Dendritic cell treated with granulocyte-macrophage colony-stimulating factor and Interleukin-4, amounts not matched to agents 40 ng/mL and 50 ng/mL, for 4 days (primary cell): ENCODE results near the gene SSTR3.
"Not testable (repeated sequence)": the region's sequence is repeated elsewhere in the genome, so short reads cannot be mapped to it uniquely, and the experiment has no call there.

Experiments
- H3K27ac Mint-ChIP-seq: one replicate; pipeline ENCODE4 v1.8.0; 2022; ENCODE audit warnings: mild to moderate bottlenecking, mixed read lengths
- H3K27me3 Mint-ChIP-seq: one replicate; pipeline ENCODE4 v1.8.0; 2022; ENCODE audit warnings: mild to moderate bottlenecking, mixed read lengths
- H3K36me3 Mint-ChIP-seq: one replicate; pipeline ENCODE4 v1.8.0; 2022; ENCODE audit warnings: low read depth, mixed read lengths
- H3K4me1 Mint-ChIP-seq: one replicate; pipeline ENCODE4 v1.8.0; 2022; ENCODE audit warnings: low read depth, mixed read lengths
- H3K4me3 Mint-ChIP-seq: one replicate; pipeline ENCODE4 v1.8.0; 2022; ENCODE audit warnings: mild to moderate bottlenecking, moderate library complexity, mixed read lengths
- H3K9me3 Mint-ChIP-seq: one replicate; pipeline ENCODE4 v1.8.0; 2022; ENCODE audit warnings: mixed read lengths
- intact Hi-C: fragments of 100-400 bp; cut with micrococcal nuclease; formaldehyde crosslinking; loops from one replicate; pipeline ENCODE4 v1.15.0; 2022

The SSTR3 gene

GRCh38 chr22:37237371-37238268, 25.3 kb upstream of the SSTR3 start:
- Mint-ChIP-seq H3K4me1 (peaks cover 100% of the 10 kb centered on the region), H3K36me3 (peaks cover 91% of the 10 kb centered on the region), H3K4me3 (no peak overlapping the region), H3K27me3 (no peaks in the 10 kb centered on the region), H3K27ac (peak overlapping the region; percentile 57), H3K9me3 (no peaks in the 10 kb centered on the region)
- intact Hi-C loops, result no loop called here

GRCh38 chr22:37235897-37236607, 23.8 kb upstream of the SSTR3 start:
- H3K4me3 Mint-ChIP-seq, result peak overlapping the region; percentile 21
- peaks cover 100% of the 10 kb centered on the region for H3K36me3 Mint-ChIP-seq
- peak overlapping the region; percentile 57 for H3K27ac Mint-ChIP-seq
- intact Hi-C loops, result no loop called here
- peaks cover 100% of the 10 kb centered on the region for H3K4me1 Mint-ChIP-seq
- H3K27me3 Mint-ChIP-seq, result no peaks in the 10 kb centered on the region
- H3K9me3 Mint-ChIP-seq, result no peaks in the 10 kb centered on the region

- Mint-ChIP-seq H3K36me3 (peaks cover 96% of the 10 kb centered on the region), H3K27me3 (no peaks in the 10 kb centered on the region), H3K27ac (peak overlapping the region; percentile 12), H3K4me1 (peaks cover 100% of the 10 kb centered on the region), H3K9me3 (no peaks in the 10 kb centered on the region), H3K4me3 (no peak overlapping the region)
- intact Hi-C loops, result no loop called here
These were observed 22.7 kb upstream of the SSTR3 start for GRCh38 chr22:37234736-37235711.

GRCh38 chr22:37233751-37234631, 21.7 kb upstream of the SSTR3 start:
- Mint-ChIP-seq H3K9me3 (no peaks in the 10 kb centered on the region), H3K4me3 (no peak overlapping the region), H3K4me1 (peaks cover 100% of the 10 kb centered on the region), H3K27me3 (no peaks in the 10 kb centered on the region), H3K27ac (peak overlapping the region; percentile 12), H3K36me3 (peaks cover 93% of the 10 kb centered on the region)
- intact Hi-C loops, result no loop called here

- intact Hi-C loops, H3K4me3 Mint-ChIP-seq, H3K27me3 Mint-ChIP-seq, H3K9me3 Mint-ChIP-seq, H3K27ac Mint-ChIP-seq: not testable (repeated sequence)
- Mint-ChIP-seq H3K4me1 (peaks cover 100% of the 10 kb centered on the region), H3K36me3 (peaks cover 92% of the 10 kb centered on the region)
These were observed 21.1 kb upstream of the SSTR3 start for GRCh38 chr22:37233371-37233750.

- Mint-ChIP-seq H3K4me3 (no peak overlapping the region), H3K36me3 (peaks cover 90% of the 10 kb centered on the region), H3K27ac (peak overlapping the region; percentile 30), H3K4me1 (peaks cover 97% of the 10 kb centered on the region), H3K27me3 (no peaks in the 10 kb centered on the region), H3K9me3 (no peaks in the 10 kb centered on the region)
- intact Hi-C loops, result no loop called here
These were observed 20.1 kb upstream of the SSTR3 start for GRCh38 chr22:37232140-37232998.

- Mint-ChIP-seq H3K27ac (peak overlapping the region; percentile 94), H3K9me3 (no peaks in the 10 kb centered on the region), H3K27me3 (no peaks in the 10 kb centered on the region), H3K36me3 (peaks cover 85% of the 10 kb centered on the region), H3K4me3 (no peak overlapping the region), H3K4me1 (peaks cover 91% of the 10 kb centered on the region)
- intact Hi-C loops, result no loop called here
These were observed 19.3 kb upstream of the SSTR3 start for GRCh38 chr22:37231406-37232139.

- peaks cover 91% of the 10 kb centered on the region for H3K4me1 Mint-ChIP-seq
- peak overlapping the region; percentile 94 for H3K27ac Mint-ChIP-seq
- H3K36me3 Mint-ChIP-seq, result peaks cover 85% of the 10 kb centered on the region
- intact Hi-C loops, result no loop called here
- no peaks in the 10 kb centered on the region for H3K9me3 Mint-ChIP-seq
- peak overlapping the region; percentile 7 for H3K4me3 Mint-ChIP-seq
- no peaks in the 10 kb centered on the region for H3K27me3 Mint-ChIP-seq
These were observed 18.6 kb upstream of the SSTR3 start for GRCh38 chr22:37230673-37231405.

- no peaks in the 10 kb centered on the region for H3K9me3 Mint-ChIP-seq
- H3K27me3 Mint-ChIP-seq, result no peaks in the 10 kb centered on the region
- H3K36me3 Mint-ChIP-seq, result peaks cover 85% of the 10 kb centered on the region
- H3K27ac Mint-ChIP-seq, result peak overlapping the region; percentile 94
- H3K4me3 Mint-ChIP-seq, result peak overlapping the region; percentile 51
- intact Hi-C loops, result no loop called here
- H3K4me1 Mint-ChIP-seq, result peaks cover 91% of the 10 kb centered on the region
These were observed 17.8 kb upstream of the SSTR3 start for GRCh38 chr22:37229805-37230672.

GRCh38 chr22:37229012-37229804, 16.9 kb upstream of the SSTR3 start:
- Mint-ChIP-seq H3K9me3 (no peaks in the 10 kb centered on the region), H3K27ac (peak overlapping the region; percentile 94), H3K4me1 (peaks cover 91% of the 10 kb centered on the region), H3K36me3 (peaks cover 85% of the 10 kb centered on the region), H3K27me3 (no peaks in the 10 kb centered on the region), H3K4me3 (peak overlapping the region; percentile 61)
- intact Hi-C loops, result no loop called here
